Activated naive CD8-positive, alpha-beta T cell (primary cell): ENCODE results near the gene KLHDC7A.
"Not testable (repeated sequence)": the region's sequence is repeated elsewhere in the genome, so short reads cannot be mapped to it uniquely, and the experiment has no call there.

Experiments
- H3K27ac Mint-ChIP-seq: one replicate; pipeline ENCODE4 v1.8.0; 2021; ENCODE audit warnings: mixed read lengths
- H3K27me3 Mint-ChIP-seq: one replicate; pipeline ENCODE4 v1.8.0; 2021; ENCODE audit warnings: mixed read lengths
- H3K36me3 Mint-ChIP-seq: one replicate; pipeline ENCODE4 v1.8.0; 2021; ENCODE audit warnings: mixed read lengths
- H3K4me1 Mint-ChIP-seq: one replicate; pipeline ENCODE4 v1.8.0; 2021; ENCODE audit warnings: low read depth, mixed read lengths
- H3K4me3 Mint-ChIP-seq: one replicate; pipeline ENCODE4 v1.8.0; 2021; ENCODE audit warnings: mild to moderate bottlenecking, mixed read lengths
- H3K9me3 Mint-ChIP-seq: one replicate; pipeline ENCODE4 v1.8.0; 2021; ENCODE audit warnings: low read depth, mixed read lengths

Gene KLHDC7A

DNA sequence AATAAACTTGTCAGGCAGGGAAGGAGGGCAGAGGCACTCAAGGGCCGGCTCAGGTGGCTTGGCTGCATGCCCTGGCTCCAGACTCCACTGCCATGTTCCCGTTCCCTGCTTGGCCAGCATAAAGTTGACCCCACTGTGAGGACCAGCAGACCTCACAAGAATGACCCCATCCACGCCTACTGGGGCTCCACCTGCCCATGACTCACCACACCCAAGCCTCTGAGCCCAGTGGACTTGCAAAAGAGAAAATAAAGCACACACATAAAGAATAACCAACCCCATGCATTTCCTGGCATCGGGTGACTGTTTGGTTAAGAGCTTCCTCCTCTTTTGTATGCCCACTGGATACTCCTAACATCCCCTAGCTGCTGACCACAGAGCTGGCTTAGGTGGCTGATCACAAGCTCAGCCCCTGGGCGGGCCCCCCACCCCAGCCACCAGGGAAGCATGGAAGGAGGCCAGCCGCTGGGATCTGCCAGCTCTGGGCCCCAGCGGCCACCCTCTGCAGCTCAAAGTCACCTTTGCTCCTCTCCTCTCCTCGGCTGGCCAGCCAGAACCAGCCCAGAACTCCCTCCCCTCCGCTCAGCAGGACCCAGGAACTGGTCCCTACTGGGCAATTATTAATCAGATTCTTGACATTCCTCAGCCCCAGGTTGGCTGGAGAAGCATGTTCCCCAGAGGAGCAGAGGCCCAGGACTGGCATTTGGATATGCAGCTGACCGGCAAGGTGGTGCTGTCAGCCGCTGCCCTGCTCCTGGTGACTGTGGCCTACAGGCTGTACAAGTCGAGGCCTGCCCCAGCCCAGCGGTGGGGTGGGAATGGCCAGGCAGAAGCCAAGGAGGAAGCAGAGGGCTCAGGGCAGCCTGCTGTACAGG is at the start of gene KLHDC7A:
Gene KLHDC7A (plus strand): TSS at position 616 of the 875 bp plus-strand sequence. CDS start 52 bp downstream, at position 668.
- H3K27me3 Mint-ChIP-seq: peaks cover 8% of the 10 kb centered on the region
- H3K4me3 Mint-ChIP-seq: no peak within 1 kb of the TSS
- no peaks in the 10 kb centered on the region for H3K9me3 Mint-ChIP-seq
- H3K4me1 Mint-ChIP-seq: no peaks in the 10 kb centered on the region
- H3K27ac Mint-ChIP-seq: no peak within 1 kb of the TSS
- H3K36me3 Mint-ChIP-seq: no peaks in the 10 kb centered on the region

DNA sequence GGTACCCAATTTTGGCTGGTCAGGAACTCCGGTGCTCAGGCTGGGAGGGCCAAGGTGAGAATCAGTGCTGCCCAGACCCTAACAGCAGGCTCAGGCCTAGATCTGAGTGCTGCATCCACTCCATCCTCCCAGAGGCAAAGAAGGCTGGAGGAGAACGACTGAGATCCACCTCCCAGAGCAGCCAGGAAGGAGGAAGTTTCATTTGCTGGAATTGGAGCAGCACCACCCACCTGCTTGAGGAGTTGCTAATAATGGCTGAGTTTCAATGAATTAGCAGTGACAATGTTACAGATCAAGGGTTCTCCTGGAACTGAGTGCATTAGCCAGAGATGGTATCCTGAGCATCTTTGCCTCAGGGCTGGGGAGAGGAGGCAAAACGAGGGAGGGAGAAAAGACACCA is 46.7 kb upstream of the KLHDC7A start:
- H3K36me3 Mint-ChIP-seq: peaks cover 2% of the 10 kb centered on the region
- H3K4me1 Mint-ChIP-seq: no peaks in the 10 kb centered on the region
- H3K27ac Mint-ChIP-seq: no peak overlapping the region
- peaks cover 15% of the 10 kb centered on the region for H3K27me3 Mint-ChIP-seq
- H3K9me3 Mint-ChIP-seq: no peaks in the 10 kb centered on the region
- no peak overlapping the region for H3K4me3 Mint-ChIP-seq

DNA sequence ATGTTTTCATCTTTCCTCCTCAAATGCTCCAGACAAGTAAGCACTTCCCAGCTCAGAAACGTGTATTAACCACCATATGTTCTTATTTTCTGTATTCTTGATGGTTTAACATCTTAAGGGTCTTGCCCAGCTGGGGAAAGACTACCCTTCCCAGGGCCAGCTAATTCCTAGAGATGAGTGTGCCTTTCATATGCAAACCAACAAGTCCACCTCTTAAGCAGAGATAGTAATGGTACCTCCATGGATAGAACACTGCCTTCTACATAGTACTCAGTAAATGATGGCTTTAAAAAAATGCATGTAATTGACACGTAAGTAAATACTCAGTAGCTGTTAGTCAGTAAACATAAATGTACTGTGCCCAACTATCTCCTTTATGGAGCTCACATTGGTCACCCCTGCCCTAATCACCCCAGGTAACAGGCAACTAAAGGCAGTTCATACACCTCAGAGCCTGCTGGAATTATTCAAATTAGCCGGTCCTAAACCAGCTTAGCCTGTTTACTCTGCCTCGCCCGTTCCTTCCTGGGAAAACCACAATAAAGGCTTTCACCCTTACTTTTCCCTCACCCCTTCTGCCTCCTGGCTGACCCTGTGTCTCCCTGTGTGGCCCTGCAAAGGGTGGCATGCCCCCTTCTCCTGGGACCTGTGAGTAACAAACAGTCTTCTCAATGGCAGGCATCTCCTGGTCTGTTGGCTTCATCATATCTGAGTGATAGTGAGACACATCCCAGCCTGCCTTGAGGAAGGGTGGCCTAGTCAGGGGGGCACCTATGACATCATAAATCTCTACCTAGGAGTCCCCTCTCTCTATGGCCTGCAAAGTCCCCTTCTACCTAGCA is 40.1 kb upstream of the KLHDC7A start:
- peaks cover 23% of the 10 kb centered on the region for H3K27me3 Mint-ChIP-seq

DNA sequence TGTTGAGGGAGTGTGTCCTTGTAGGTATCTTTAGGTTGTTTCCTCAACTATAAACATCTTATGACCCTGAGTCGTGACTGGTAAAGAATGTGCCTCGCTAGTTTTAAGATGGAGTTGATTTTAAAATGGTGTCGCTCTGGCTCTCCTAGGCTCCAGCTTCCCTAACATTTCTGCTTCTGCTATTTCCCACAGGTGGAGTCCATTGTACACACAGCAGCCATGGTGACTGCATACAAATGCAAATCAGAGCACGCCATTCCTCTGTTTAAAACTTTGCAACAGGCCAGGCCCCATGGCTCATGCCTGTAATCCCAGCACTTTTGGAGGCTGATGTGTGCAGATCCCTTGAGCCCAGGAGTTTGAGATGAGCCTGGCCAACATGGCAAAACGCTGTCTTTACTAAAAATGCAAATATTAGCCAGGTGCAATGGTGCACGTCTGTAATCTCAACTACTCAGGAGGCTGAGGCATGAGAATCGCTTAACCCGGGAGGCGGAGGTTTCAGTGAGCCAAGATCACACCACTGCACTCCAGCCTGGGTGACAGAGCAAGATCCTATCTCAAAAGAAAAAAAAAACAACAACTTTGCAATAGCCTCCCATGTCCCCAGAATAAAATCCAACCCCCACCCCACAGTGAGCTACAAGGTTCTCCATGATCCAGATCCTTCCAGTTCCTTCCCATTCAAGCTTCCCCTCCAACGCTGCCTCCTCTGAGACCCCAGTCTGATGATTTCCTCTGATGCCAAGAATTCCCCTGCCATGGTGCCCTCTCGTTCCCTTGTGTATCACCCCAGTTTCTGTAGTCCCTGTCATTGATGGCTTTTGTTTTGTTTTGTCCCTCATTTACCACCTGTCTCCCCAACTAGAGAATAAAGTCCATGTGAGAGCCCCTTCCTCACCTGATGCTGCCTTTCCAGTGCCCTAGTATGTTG is 36.9 kb upstream of the KLHDC7A start:
- H3K4me3 Mint-ChIP-seq: no peak overlapping the region
- H3K9me3 Mint-ChIP-seq: peaks cover 8% of the 10 kb centered on the region
- no peaks in the 10 kb centered on the region for H3K4me1 Mint-ChIP-seq
- H3K36me3 Mint-ChIP-seq: peaks cover 4% of the 10 kb centered on the region
- no peak overlapping the region for H3K27ac Mint-ChIP-seq
- H3K27me3 Mint-ChIP-seq: peaks cover 22% of the 10 kb centered on the region

More for the DNA sequence above, 40.1 kb upstream of the KLHDC7A start:
- H3K36me3 Mint-ChIP-seq: peaks cover 3% of the 10 kb centered on the region
- no peak overlapping the region for H3K27ac Mint-ChIP-seq
- no peaks in the 10 kb centered on the region for H3K4me1 Mint-ChIP-seq
- H3K4me3 Mint-ChIP-seq: no peak overlapping the region
- peaks cover 3% of the 10 kb centered on the region for H3K9me3 Mint-ChIP-seq

DNA sequence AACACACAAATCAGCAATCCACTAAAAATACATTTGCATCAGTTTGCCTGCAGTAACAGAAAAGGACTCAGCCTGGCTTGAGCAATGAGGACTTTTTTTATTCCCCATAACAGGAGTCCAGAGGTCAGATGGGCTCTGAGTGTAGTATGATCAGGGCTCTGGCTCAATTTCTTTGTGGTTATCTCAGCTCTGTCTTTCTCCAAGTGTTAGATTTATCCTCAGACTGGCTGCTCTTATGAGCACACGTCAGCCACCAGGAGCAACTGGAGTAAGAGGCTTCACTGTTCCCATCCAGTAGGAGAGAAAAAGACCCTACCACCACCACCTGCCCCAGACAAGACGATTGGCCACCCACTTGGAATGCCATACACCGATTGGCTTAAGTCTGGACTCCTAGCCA is 36.2 kb upstream of the KLHDC7A start:
- no peaks in the 10 kb centered on the region for H3K4me1 Mint-ChIP-seq
- H3K4me3 Mint-ChIP-seq: no peak overlapping the region
- H3K9me3 Mint-ChIP-seq: peaks cover 8% of the 10 kb centered on the region
- peaks cover 24% of the 10 kb centered on the region for H3K27me3 Mint-ChIP-seq
- peaks cover 4% of the 10 kb centered on the region for H3K36me3 Mint-ChIP-seq
- no peak overlapping the region for H3K27ac Mint-ChIP-seq

DNA sequence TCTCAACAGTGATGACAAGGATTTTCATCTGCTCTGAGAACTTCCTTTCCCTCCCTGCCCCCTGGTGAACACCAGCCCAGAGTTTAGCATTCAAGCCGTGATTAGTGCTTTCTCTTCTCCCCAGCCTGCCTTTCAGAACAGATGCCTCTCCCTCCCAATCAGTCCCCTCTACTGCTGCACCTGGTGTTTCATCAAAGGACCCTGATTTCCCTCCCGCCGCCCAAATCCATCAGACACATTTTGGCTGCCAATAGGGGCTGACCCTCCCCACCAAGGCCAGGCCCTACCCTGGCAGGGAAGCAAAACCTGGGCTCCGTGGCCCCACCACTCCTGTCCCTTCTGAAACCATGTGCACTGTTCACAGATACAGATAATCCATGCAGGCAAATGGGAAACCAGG is 34.0 kb upstream of the KLHDC7A start:
- peaks cover 5% of the 10 kb centered on the region for H3K9me3 Mint-ChIP-seq
- no peaks in the 10 kb centered on the region for H3K4me1 Mint-ChIP-seq
- H3K36me3 Mint-ChIP-seq: peaks cover 2% of the 10 kb centered on the region
- no peak overlapping the region for H3K4me3 Mint-ChIP-seq
- no peak overlapping the region for H3K27ac Mint-ChIP-seq
- H3K27me3 Mint-ChIP-seq: peaks cover 23% of the 10 kb centered on the region

DNA sequence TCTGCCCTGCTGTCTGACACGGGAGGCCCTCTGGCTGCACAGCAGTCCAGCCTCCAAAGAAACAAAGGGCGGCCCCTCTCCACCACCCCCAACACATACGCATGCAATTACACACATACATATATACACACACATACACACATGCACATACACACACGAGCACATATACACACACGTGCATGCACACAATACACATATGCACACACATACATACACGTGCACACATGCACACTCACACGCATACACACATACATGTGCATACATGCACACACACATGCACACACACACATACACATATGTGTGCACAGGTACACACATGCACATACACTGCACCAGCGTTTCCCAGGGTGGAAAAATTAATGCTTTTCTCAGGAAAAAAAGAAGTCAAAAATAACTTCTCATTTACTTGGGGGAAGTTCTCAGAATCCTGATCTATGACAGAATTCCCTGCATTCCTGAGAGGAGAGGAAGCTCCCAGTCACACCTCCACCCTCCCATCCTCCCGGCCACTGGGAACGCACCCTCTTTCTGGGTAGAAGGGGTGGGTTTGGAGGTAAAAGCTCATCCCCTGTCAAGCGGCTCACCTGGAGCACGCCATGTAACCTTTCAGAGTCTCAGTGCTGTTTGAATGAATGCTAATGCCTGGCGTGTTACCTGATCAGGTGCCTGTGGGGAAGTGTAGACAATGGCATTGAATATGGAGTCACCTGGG is 33.1 kb upstream of the KLHDC7A start:
- Mint-ChIP-seq H3K9me3 (peaks cover 9% of the 10 kb centered on the region), H3K4me3 (no peak overlapping the region), H3K36me3 (peaks cover 2% of the 10 kb centered on the region), H3K4me1 (no peaks in the 10 kb centered on the region), H3K27ac (no peak overlapping the region), H3K27me3 (peaks cover 22% of the 10 kb centered on the region)

DNA sequence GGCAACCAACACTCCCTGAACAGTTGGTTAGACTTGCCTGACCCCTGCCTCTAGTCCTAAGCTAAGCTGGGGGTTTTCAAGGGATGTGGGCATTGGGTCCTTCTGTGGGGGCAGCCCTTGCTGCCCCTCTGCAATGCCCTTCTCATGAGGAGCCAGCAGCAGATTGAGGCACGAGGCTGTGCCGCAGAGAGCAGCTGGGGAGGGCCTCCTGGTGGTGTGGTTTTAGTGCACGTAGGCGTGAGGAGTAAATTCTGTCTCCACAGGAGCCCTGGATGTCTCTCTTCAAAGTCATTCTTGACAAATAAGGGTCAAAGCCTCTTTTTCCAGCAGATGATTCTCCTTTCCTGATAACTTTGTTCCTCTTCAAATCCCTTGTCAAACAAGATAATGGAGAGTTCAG is 31.8 kb upstream of the KLHDC7A start:
- Mint-ChIP-seq H3K36me3 (peaks cover 2% of the 10 kb centered on the region), H3K9me3 (peaks cover 9% of the 10 kb centered on the region), H3K27me3 (peaks cover 22% of the 10 kb centered on the region), H3K4me3 (no peak overlapping the region), H3K4me1 (no peaks in the 10 kb centered on the region), H3K27ac (no peak overlapping the region)

DNA sequence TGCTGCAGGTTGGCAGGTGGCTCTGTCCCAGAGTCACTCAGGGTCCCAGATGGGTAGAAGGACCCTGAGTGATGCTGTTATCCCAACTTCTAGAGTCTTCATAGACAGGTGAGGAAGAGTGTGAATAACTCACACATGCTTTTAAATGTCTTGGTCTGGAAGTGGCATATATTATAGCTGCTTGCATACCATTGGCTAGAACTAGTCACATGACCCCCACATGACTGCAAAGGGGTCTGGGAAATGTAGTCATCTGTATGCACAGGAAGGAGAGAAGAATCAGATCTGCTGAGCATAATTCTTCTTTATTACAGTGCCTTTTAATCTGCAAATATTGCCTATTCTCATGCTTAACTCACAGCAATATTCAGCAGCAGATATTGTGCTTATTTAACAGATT is 28.2 kb upstream of the KLHDC7A start:
- H3K9me3 Mint-ChIP-seq: peaks cover 4% of the 10 kb centered on the region
- no peaks in the 10 kb centered on the region for H3K4me1 Mint-ChIP-seq
- H3K4me3 Mint-ChIP-seq: no peak overlapping the region
- H3K27me3 Mint-ChIP-seq: peaks cover 16% of the 10 kb centered on the region
- H3K27ac Mint-ChIP-seq: no peak overlapping the region
- no peaks in the 10 kb centered on the region for H3K36me3 Mint-ChIP-seq

DNA sequence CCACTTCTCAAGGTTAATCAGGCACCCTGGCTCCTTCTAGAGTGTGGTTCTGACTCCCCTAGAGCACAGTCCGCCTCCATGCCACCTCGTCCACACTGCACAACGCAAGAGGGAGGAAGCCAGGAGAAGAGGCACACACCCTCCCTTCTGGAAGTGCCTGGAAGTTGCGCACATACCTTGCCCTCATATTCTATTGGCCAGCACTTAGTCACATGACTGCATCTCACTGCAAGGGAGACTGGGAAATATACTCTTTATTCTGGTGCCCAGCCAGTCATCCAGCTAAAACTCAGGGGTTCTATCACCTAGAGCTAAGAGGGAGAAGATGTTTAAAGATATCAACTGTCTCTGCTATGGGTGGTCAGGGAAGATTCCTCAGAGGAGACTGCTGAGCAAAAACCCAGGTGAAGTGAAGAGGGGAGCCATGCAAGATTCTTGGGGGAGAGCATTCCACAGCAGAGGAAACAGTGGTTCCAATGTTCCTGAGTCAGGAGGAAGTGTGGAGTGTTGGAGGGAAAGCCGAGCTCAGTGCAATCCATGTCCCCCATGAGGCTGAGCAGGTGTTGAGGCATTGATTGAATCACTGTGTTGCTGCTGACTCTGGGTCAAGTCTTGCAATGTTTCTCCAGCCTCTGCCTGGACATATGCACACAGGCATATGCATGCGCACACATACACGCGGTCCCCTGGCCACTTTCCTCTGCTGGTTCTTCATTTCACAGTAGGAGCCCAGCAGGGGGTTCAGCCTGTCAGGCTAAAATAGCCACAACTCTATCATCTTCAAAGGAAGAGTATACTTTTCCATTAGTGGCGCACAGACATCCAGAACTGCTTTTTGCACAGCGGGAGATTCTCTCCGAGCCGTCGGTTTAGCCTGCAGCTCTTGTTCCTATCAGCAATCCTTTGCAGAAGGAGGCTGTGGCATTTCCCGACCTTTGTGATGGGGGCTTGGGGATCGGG is 22.3 kb upstream of the KLHDC7A start:
- no peaks in the 10 kb centered on the region for H3K9me3 Mint-ChIP-seq
- no peak overlapping the region for H3K4me3 Mint-ChIP-seq
- H3K27me3 Mint-ChIP-seq: peaks cover 22% of the 10 kb centered on the region
- H3K4me1 Mint-ChIP-seq: no peaks in the 10 kb centered on the region
- no peak overlapping the region for H3K27ac Mint-ChIP-seq
- no peaks in the 10 kb centered on the region for H3K36me3 Mint-ChIP-seq

DNA sequence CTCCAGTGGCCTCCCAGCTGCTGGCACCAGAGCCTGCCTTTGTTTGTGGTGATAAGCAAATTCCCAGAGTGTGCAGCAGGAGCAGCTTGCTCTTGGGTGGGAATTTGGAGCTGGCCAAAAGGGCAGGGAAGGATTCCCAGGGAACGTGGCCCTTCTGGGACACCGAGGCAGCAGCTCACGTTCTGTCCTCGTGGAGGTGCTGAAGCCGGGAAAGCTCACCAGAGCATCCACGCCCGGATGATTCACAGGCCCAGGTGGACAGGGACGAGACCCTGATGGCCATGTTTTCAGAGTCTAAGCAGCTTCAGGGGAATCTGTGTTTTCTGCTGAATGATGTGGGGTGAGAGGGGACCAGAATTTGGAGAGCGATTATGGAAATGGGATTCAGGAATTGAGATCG is 19.1 kb upstream of the KLHDC7A start:
- no peak overlapping the region for H3K4me3 Mint-ChIP-seq
- H3K27ac Mint-ChIP-seq: no peak overlapping the region
- H3K4me1 Mint-ChIP-seq: no peaks in the 10 kb centered on the region
- peaks cover 20% of the 10 kb centered on the region for H3K27me3 Mint-ChIP-seq
- H3K36me3 Mint-ChIP-seq: no peaks in the 10 kb centered on the region
- H3K9me3 Mint-ChIP-seq: no peaks in the 10 kb centered on the region

DNA sequence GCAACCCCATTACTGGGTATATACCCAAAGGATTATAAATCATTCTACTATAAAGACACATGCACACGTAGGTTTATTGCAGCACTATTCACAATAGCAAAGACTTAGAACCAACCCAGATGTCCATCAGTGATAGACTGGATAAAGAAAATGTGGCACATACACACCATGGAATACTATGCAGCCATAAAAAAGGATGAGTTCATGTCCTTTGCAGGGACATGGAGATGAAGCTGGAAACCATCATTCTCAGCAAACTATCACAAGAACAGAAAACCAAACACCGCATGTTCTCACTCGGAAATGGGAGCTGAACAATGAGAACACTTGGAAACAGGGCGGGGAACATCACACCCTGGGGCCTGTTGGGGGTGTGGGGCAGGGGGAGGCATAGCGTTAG is 18.2 kb upstream of the KLHDC7A start:
- not testable (repeated sequence) for H3K4me3 Mint-ChIP-seq, H3K4me1 Mint-ChIP-seq, H3K27ac Mint-ChIP-seq, H3K9me3 Mint-ChIP-seq, H3K36me3 Mint-ChIP-seq
- peaks cover 20% of the 10 kb centered on the region for H3K27me3 Mint-ChIP-seq

DNA sequence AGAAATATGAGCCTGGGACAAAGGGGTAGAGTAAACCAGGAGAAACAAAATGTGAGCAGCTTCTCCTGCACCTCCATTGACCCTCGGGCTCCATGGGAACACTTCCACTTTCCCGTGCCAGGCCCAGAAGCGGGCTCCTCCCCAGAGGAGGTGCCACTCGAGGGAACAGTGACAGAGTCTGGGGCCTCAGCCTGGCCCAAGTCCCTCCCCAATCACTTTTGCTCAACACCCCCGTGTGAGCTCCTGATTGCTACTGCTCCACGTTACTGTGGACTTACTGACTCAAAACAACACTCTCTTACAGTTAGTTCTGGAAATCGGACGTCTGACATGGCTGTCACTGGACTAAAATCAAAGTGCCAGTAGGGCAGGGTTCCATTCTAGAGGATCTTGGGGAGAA is 17.7 kb upstream of the KLHDC7A start:
- Mint-ChIP-seq H3K4me1 (no peaks in the 10 kb centered on the region), H3K27me3 (peaks cover 19% of the 10 kb centered on the region), H3K4me3 (no peak overlapping the region), H3K27ac (no peak overlapping the region), H3K36me3 (no peaks in the 10 kb centered on the region), H3K9me3 (no peaks in the 10 kb centered on the region)
